Measurements from ENCODE around the gene BCL2. TPM values are rescaled to one million over a fixed set of nuclear protein-coding genes. Genes with fewer than 3 reads are reported as not detected.

Gene BCL2
- total and polyA plus RNA-seq, 7 donors = 1.1 to 27.0 (median 8.9) TPM

DNA sequence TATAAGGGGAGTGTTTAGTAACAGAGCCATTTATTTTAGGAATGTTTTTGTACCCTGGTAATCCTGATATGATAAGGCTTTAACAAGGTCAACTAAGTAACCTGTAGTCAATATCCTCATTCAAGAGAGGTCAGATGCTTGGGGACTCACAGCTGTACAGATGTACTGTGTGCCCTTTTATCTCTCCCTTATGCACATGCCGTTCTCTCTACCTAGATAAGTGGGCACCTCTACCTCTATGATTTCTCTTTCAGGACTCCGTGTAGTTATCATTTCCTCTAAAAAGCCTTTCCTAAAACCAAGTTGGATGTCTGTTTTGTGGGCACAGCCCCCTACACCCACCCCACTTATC is 132.4 kb downstream of the BCL2 start:
- intact Hi-C loops (cut with DNase I) = no loop called here

DNA sequence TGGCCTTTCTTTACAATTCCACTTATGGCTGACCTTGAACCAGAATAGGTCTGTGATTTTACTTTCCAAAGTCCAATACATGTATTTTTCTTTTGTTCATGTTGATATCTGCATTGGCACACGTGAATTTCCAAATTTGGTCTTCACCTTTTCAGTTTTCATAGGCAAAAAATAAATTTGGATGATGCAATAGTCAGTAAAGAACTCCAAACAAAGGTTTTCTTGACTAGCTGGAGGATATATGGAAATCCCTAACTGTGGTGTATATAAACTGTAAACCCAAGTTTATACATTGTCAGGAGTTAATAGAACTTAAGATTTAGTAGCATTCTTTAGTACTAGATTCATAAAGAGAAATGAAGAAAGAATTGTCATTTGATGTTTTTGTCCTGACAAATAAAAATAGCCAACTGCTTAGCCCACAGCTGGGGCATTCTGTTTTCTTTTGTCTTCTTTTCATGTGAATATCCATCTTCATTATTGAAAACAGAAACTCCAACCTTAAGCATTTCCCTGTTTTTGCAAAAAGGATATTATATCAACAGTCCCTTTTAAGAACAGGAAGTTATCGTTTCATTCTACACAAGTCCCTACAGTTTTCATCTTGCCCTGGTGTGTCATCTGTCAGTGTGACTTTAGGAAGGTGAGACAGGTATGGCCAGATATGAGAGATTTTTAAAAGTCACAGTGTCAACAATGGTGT is 132.9 kb downstream of the BCL2 start:
- intact Hi-C loops (cut with DNase I) = no loop called here
- DNase-seq (no peak), ATAC-seq (no peak)
- no peaks in the 10 kb centered on the region for H3K36me3 ChIP-seq (ENCODE audit: insufficient read depth in 1 of 2, low read depth in 1 of 2)
- peaks cover 62% of the 10 kb centered on the region for H3K4me1 ChIP-seq
- no peaks in the 10 kb centered on the region for H3K9me3 ChIP-seq
- peak overlapping the region; percentile 80 for H3K27ac ChIP-seq
- no peaks in the 10 kb centered on the region for H3K27me3 ChIP-seq (ENCODE audit: insufficient read depth in 3 of 3, low read length in 2 of 3)
- H3K4me3 ChIP-seq = no peak overlapping the region
- TF ChIP-seq, protein P1, sequence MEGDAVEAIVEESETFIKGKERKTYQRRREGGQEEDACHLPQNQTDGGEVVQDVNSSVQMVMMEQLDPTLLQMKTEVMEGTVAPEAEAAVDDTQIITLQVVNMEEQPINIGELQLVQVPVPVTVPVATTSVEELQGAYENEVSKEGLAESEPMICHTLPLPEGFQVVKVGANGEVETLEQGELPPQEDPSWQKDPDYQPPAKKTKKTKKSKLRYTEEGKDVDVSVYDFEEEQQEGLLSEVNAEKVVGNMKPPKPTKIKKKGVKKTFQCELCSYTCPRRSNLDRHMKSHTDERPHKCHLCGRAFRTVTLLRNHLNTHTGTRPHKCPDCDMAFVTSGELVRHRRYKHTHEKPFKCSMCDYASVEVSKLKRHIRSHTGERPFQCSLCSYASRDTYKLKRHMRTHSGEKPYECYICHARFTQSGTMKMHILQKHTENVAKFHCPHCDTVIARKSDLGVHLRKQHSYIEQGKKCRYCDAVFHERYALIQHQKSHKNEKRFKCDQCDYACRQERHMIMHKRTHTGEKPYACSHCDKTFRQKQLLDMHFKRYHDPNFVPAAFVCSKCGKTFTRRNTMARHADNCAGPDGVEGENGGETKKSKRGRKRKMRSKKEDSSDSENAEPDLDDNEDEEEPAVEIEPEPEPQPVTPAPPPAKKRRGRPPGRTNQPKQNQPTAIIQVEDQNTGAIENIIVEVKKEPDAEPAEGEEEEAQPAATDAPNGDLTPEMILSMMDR (IDR thresholded peaks at IDR 0.05) = no peak
- 44 to 65% (median 54%) methylated on average over 2 of the region's 2 CpGs for WGBS, 3 donors

More for the DNA sequence above, 132.4 kb downstream of the BCL2 start:
- H3K27ac ChIP-seq = peak overlapping the region; percentile 80
- no peaks in the 10 kb centered on the region for H3K36me3 ChIP-seq (ENCODE audit: insufficient read depth in 1 of 2, low read depth in 1 of 2)
- H3K27me3 ChIP-seq (ENCODE audit: insufficient read depth in 3 of 3, low read length in 2 of 3) = no peaks in the 10 kb centered on the region
- no peaks in the 10 kb centered on the region for H3K9me3 ChIP-seq
- DNase-seq (no peak), ATAC-seq (no peak)
- H3K4me3 ChIP-seq = no peak overlapping the region
- TF ChIP-seq, protein P1 (IDR thresholded peaks at IDR 0.05) = no peak
- H3K4me1 ChIP-seq = peaks cover 62% of the 10 kb centered on the region
- WGBS, 3 donors = 68 to 88% (median 77%) methylated on average over 2 of the region's 2 CpGs

DNA sequence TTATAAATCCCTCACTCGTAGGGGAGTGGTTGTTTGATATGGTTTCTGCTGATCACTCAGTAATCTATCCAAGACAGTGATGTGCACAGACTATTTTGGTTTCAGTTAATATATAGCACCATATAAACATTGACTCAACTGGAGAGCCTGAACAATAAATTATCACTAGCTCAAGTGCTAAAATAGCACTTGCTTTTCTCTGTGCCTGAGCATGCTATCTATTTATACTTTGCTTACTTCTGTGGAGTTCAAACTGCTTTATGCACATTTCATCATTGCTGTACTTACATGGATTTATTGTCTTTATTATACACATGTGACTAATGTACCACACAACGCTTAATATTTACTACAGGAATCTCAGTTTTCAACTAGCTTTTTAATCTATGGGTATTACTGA is 133.6 kb downstream of the BCL2 start:
- H3K4me3 ChIP-seq = no peak overlapping the region
- no peak for DNase-seq
- TF ChIP-seq, protein P1 (IDR thresholded peaks at IDR 0.05) = no peak
- H3K4me1 ChIP-seq = peaks cover 63% of the 10 kb centered on the region
- no peaks in the 10 kb centered on the region for H3K9me3 ChIP-seq
- H3K27me3 ChIP-seq (ENCODE audit: insufficient read depth in 3 of 3, low read length in 2 of 3) = no peaks in the 10 kb centered on the region
- H3K27ac ChIP-seq = peak overlapping the region; percentile 80
- intact Hi-C loops (cut with DNase I) = no loop called here
- H3K36me3 ChIP-seq (ENCODE audit: insufficient read depth in 1 of 2, low read depth in 1 of 2) = no peaks in the 10 kb centered on the region
- 27 to 39% (median 30%) methylated on average over 2 of the region's 2 CpGs for WGBS, 3 donors
- ATAC-seq = peak; percentile 54 to 96 (median 92)

DNA sequence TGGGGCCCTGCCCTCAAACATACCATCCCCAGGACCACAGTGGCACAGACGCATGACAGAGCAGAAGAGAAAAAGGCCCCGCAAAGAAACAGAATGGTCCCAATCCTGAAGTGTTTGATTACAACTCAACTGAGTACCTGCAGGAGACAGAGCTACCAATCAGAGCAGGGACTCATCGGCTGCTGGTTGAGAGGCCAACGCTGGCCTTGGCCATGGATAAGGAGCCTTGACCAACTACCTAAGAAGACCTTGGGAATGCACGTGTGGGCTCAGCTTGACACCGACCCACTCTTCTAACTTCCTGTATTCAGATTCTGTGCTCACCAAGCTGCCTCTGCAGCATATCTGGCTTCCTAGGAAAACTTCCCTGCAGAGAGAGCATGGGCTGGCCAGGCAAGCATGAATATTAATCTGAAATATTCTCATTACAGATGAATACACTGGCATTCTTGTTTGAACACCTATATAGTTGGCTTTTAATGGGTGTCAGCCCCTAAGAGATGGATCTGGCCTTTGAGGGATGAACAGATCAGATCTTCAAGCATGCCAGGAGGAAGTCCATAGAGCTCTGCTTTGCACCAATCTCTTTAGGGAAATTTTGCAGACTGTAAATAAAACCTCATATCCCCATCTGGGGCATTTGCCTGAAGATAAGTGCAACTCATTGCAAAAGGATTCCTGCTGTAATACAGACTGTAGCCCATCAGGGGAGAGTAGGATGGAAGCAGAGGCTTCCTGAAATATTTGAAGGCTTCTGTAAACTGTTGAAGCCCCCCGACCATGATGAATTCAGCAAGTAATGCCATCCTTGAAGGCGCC is 135.4 kb downstream of the BCL2 start:
- ATAC-seq (no peak), DNase-seq (no peak)
- no peaks in the 10 kb centered on the region for H3K36me3 ChIP-seq (ENCODE audit: insufficient read depth in 1 of 2, low read depth in 1 of 2)
- H3K9me3 ChIP-seq = no peaks in the 10 kb centered on the region
- intact Hi-C loops (cut with DNase I) = loop anchor here in 1 of 2 donors (5.0 kb wide), 1 partner anchor 73 kb away; no protein-coding TSS in a partner anchor
- H3K27me3 ChIP-seq (ENCODE audit: insufficient read depth in 3 of 3, low read length in 2 of 3) = no peaks in the 10 kb centered on the region
- H3K4me1 ChIP-seq = peaks cover 67% of the 10 kb centered on the region
- 84 to 87% (median 84%) methylated on average over 8 of the region's 8 CpGs for WGBS, 3 donors
- TF ChIP-seq, protein P1 (IDR thresholded peaks at IDR 0.05) = no peak
- H3K4me3 ChIP-seq = no peak overlapping the region
- peak overlapping the region; percentile 38 for H3K27ac ChIP-seq
